ENCODE results near the gene CCDC186. TPM values are rescaled to one million over a fixed set of nuclear protein-coding genes. Genes with fewer than 3 reads are reported as not detected.
"Not testable (repeated sequence)": the region's sequence is repeated elsewhere in the genome, so short reads cannot be mapped to it uniquely, and the experiment has no call there.

Gene CCDC186
- total and polyA plus RNA-seq, 2 donors: 11.2 to 18.7 TPM

DNA sequence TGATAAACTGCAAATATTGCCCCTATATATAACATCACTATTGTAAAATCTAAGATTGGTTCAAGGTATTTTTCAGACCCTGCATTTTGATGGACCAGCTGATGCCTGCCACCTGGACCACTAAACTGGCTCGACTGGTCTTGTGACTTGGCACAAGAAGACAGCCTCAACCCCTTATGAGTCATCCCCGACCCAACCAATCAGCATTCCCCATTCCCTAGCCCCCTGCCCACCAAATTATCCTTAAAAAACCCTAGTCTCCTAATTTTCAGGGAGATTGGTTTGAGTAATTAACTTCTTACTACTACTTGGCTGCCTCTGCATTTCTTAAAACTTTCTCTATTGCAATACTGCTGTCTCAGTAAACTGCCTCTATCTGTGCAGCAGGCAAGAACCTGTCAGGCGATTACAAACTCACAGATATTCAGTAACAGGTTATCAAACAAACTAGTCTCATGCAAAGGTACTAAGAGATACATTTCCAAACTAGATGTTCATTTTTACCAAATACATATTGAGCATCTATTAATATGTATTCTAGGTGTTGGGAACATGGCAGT, 5.5 kb downstream of the CCDC186 start:
- Histone ChIP-seq H3K36me3 (ENCODE audit: control insufficient read depth in 2 of 2, insufficient read depth in 2 of 2, low read length in 1 of 2) (no peaks in the 10 kb centered on the region), H3K27me3 (ENCODE audit: control insufficient read depth in 2 of 2, insufficient read depth in 1 of 2, low read length in 1 of 2) (no peaks in the 10 kb centered on the region), H3K4me1 (ENCODE audit: control insufficient read depth in 2 of 2, insufficient read depth in 2 of 2, low read length in 2 of 2) (peaks cover 0 to 9% of the 10 kb centered on the region in 2 donors), H3K9me3 (ENCODE audit: control insufficient read depth in 2 of 2, insufficient read depth in 1 of 2, low read length in 1 of 2) (peaks cover 1 to 4% of the 10 kb centered on the region in 2 donors), H3K4me3 (ENCODE audit: low read length in 2 of 2) (no peak overlapping the region), H3K27ac (ENCODE audit: low read depth in 1 of 2, low read length in 1 of 2) (no peak overlapping the region)
- DNase-seq (ENCODE audit: low read depth in 6 of 9, low spot score in 9 of 9): no peak
- over 99% methylated on average over 3 of the region's 3 CpGs for WGBS

- peaks cover 1 to 4% of the 10 kb centered on the region in 2 donors for H3K9me3 ChIP-seq (ENCODE audit: control insufficient read depth in 2 of 2, insufficient read depth in 1 of 2, low read length in 1 of 2)
- no peak for DNase-seq (ENCODE audit: low read depth in 6 of 9, low spot score in 9 of 9)
- no peaks in the 10 kb centered on the region for H3K36me3 ChIP-seq (ENCODE audit: control insufficient read depth in 2 of 2, insufficient read depth in 2 of 2, low read length in 1 of 2)
- H3K4me3 ChIP-seq (ENCODE audit: low read length in 2 of 2): no peak overlapping the region
- peaks cover 0 to 6% of the 10 kb centered on the region in 2 donors for H3K4me1 ChIP-seq (ENCODE audit: control insufficient read depth in 2 of 2, insufficient read depth in 2 of 2, low read length in 2 of 2)
- no peaks in the 10 kb centered on the region for H3K27me3 ChIP-seq (ENCODE audit: control insufficient read depth in 2 of 2, insufficient read depth in 1 of 2, low read length in 1 of 2)
- WGBS: 98% methylated on average over 3 of the region's 3 CpGs
- H3K27ac ChIP-seq (ENCODE audit: low read depth in 1 of 2, low read length in 1 of 2): no peak overlapping the region
Observed at GRCh38 chr10:114167985-114168384, 6.0 kb downstream of the CCDC186 start.

- DNase-seq (ENCODE audit: low read depth in 6 of 9, low spot score in 9 of 9): no peak
- Histone ChIP-seq H3K4me3 (ENCODE audit: low read length in 2 of 2) (no peak overlapping the region), H3K27me3 (ENCODE audit: control insufficient read depth in 2 of 2, insufficient read depth in 1 of 2, low read length in 1 of 2) (no peaks in the 10 kb centered on the region), H3K36me3 (ENCODE audit: control insufficient read depth in 2 of 2, insufficient read depth in 2 of 2, low read length in 1 of 2) (no peaks in the 10 kb centered on the region), H3K9me3 (ENCODE audit: control insufficient read depth in 2 of 2, insufficient read depth in 1 of 2, low read length in 1 of 2) (peaks cover 1 to 4% of the 10 kb centered on the region in 2 donors), H3K27ac (ENCODE audit: low read depth in 1 of 2, low read length in 1 of 2) (no peak overlapping the region), H3K4me1 (ENCODE audit: control insufficient read depth in 2 of 2, insufficient read depth in 2 of 2, low read length in 2 of 2) (no peaks in the 10 kb centered on the region)
- WGBS: 90% methylated on average over 3 of the region's 3 CpGs
Observed at GRCh38 chr10:114166494-114166893, 7.5 kb downstream of the CCDC186 start.

- Histone ChIP-seq H3K27me3 (ENCODE audit: control insufficient read depth in 2 of 2, insufficient read depth in 1 of 2, low read length in 1 of 2) (no peaks in the 10 kb centered on the region), H3K27ac (ENCODE audit: low read depth in 1 of 2, low read length in 1 of 2) (no peak overlapping the region)
- 96% methylated on average over 3 of the region's 3 CpGs for WGBS
Observed at GRCh38 chr10:114166043-114166442, 8.0 kb downstream of the CCDC186 start.

GRCh38 chr10:114163062-114163461, 10.9 kb downstream of the CCDC186 start:
- Histone ChIP-seq H3K4me1 (ENCODE audit: control insufficient read depth in 2 of 2, insufficient read depth in 2 of 2, low read length in 2 of 2) (no peaks in the 10 kb centered on the region), H3K4me3 (ENCODE audit: low read length in 2 of 2) (no peak overlapping the region), H3K27ac (ENCODE audit: low read depth in 1 of 2, low read length in 1 of 2) (no peak overlapping the region), H3K27me3 (ENCODE audit: control insufficient read depth in 2 of 2, insufficient read depth in 1 of 2, low read length in 1 of 2) (no peaks in the 10 kb centered on the region), H3K36me3 (ENCODE audit: control insufficient read depth in 2 of 2, insufficient read depth in 2 of 2, low read length in 1 of 2) (peaks cover 0 to 3% of the 10 kb centered on the region in 2 donors), H3K9me3 (ENCODE audit: control insufficient read depth in 2 of 2, insufficient read depth in 1 of 2, low read length in 1 of 2) (no peaks in the 10 kb centered on the region)
- no peak for DNase-seq (ENCODE audit: low read depth in 6 of 9, low spot score in 9 of 9)
- 50% methylated on average over 2 of the region's 2 CpGs for whole genome bisulfite sequencing

More at GRCh38 chr10:114166043-114166442, 8.0 kb downstream of the CCDC186 start:
- Histone ChIP-seq H3K36me3 (ENCODE audit: control insufficient read depth in 2 of 2, insufficient read depth in 2 of 2, low read length in 1 of 2) (no peaks in the 10 kb centered on the region), H3K4me1 (ENCODE audit: control insufficient read depth in 2 of 2, insufficient read depth in 2 of 2, low read length in 2 of 2) (no peaks in the 10 kb centered on the region), H3K9me3 (ENCODE audit: control insufficient read depth in 2 of 2, insufficient read depth in 1 of 2, low read length in 1 of 2) (peaks cover 1 to 4% of the 10 kb centered on the region in 2 donors), H3K4me3 (ENCODE audit: low read length in 2 of 2) (no peak overlapping the region)
- no peak for DNase-seq (ENCODE audit: low read depth in 6 of 9, low spot score in 9 of 9)

DNA sequence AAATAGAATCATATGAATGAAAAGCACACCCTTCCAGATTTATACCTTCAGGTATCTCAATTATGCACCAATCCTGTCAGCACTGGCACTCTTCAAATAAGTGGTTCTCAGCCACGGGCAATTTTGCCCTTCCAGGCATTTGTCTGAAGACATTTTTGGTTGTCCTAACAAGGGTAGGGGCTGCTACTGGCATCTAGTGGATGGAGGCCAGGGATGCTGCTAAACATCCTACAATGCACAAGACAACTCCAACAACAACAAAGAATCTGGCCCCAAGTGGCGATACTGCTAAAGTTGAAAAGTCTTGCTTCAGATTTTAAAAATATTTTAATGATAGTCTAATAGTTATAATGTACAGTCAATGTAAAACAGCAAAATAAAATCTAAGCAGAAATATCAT, 16.1 kb downstream of the CCDC186 start:
- H3K27ac ChIP-seq (ENCODE audit: low read depth in 1 of 2, low read length in 1 of 2): no peak overlapping the region
- DNase-seq (ENCODE audit: low read depth in 6 of 9, low spot score in 9 of 9): no peak
- 97% methylated on average over 2 of the region's 2 CpGs for WGBS
- H3K9me3 ChIP-seq (ENCODE audit: control insufficient read depth in 2 of 2, insufficient read depth in 1 of 2, low read length in 1 of 2): no peaks in the 10 kb centered on the region
- H3K27me3 ChIP-seq (ENCODE audit: control insufficient read depth in 2 of 2, insufficient read depth in 1 of 2, low read length in 1 of 2): no peaks in the 10 kb centered on the region
- no peaks in the 10 kb centered on the region for H3K4me1 ChIP-seq (ENCODE audit: control insufficient read depth in 2 of 2, insufficient read depth in 2 of 2, low read length in 2 of 2)
- no peak overlapping the region for H3K4me3 ChIP-seq (ENCODE audit: low read length in 2 of 2)
- peaks cover 6 to 8% of the 10 kb centered on the region in 2 donors for H3K36me3 ChIP-seq (ENCODE audit: control insufficient read depth in 2 of 2, insufficient read depth in 2 of 2, low read length in 1 of 2)

GRCh38 chr10:114151892-114152291, 22.1 kb downstream of the CCDC186 start:
- H3K4me3 ChIP-seq (ENCODE audit: low read length in 2 of 2): no peak overlapping the region
- WGBS: 96% methylated on average over 1 of the region's 1 CpG
- H3K36me3 ChIP-seq (ENCODE audit: control insufficient read depth in 2 of 2, insufficient read depth in 2 of 2, low read length in 1 of 2): peaks cover 8 to 28% of the 10 kb centered on the region in 2 donors

GRCh38 chr10:114151486-114151885, 22.5 kb downstream of the CCDC186 start:
- no peak for DNase-seq (ENCODE audit: low read depth in 6 of 9, low spot score in 9 of 9)
- Histone ChIP-seq H3K36me3 (ENCODE audit: control insufficient read depth in 2 of 2, insufficient read depth in 2 of 2, low read length in 1 of 2) (peaks cover 8 to 29% of the 10 kb centered on the region in 2 donors), H3K4me1 (ENCODE audit: control insufficient read depth in 2 of 2, insufficient read depth in 2 of 2, low read length in 2 of 2) (no peaks in the 10 kb centered on the region), H3K4me3 (ENCODE audit: low read length in 2 of 2) (no peak overlapping the region), H3K27ac (ENCODE audit: low read depth in 1 of 2, low read length in 1 of 2) (no peak overlapping the region), H3K9me3 (ENCODE audit: control insufficient read depth in 2 of 2, insufficient read depth in 1 of 2, low read length in 1 of 2) (no peaks in the 10 kb centered on the region), H3K27me3 (ENCODE audit: control insufficient read depth in 2 of 2, insufficient read depth in 1 of 2, low read length in 1 of 2) (no peaks in the 10 kb centered on the region)
- 96% methylated on average over 2 of the region's 2 CpGs for WGBS

More at GRCh38 chr10:114151892-114152291, 22.1 kb downstream of the CCDC186 start:
- H3K27me3 ChIP-seq (ENCODE audit: control insufficient read depth in 2 of 2, insufficient read depth in 1 of 2, low read length in 1 of 2): no peaks in the 10 kb centered on the region
- no peaks in the 10 kb centered on the region for H3K4me1 ChIP-seq (ENCODE audit: control insufficient read depth in 2 of 2, insufficient read depth in 2 of 2, low read length in 2 of 2)
- H3K9me3 ChIP-seq (ENCODE audit: control insufficient read depth in 2 of 2, insufficient read depth in 1 of 2, low read length in 1 of 2): no peaks in the 10 kb centered on the region
- H3K27ac ChIP-seq (ENCODE audit: low read depth in 1 of 2, low read length in 1 of 2): no peak overlapping the region
- DNase-seq (ENCODE audit: low read depth in 6 of 9, low spot score in 9 of 9): no peak

DNA sequence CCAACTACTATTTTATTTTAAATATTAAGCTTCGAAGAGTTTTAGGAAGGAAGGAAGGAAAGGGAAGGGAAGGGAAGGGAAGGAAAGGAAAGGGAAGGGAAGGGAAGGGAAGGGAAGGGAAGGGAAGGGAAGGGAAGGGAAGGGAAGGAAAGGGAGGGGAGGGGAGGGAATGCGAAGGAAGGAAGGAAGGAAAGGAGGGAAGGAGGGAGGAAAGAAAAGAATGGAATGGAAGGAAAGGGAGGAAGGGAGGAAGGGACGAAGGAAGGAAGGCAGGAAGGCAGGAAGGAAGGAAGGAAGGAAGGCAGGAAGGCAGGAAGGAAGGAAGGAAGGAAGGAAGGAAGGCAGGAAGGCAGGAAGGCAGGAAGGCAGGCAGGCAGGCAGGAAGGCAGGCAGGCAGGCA, 24.5 kb downstream of the CCDC186 start:
- WGBS: 92% methylated on average over 3 of the region's 3 CpGs
- H3K4me1 ChIP-seq (ENCODE audit: control insufficient read depth in 2 of 2, insufficient read depth in 2 of 2, low read length in 2 of 2); H3K4me3 ChIP-seq (ENCODE audit: low read length in 2 of 2); DNase-seq (ENCODE audit: low read depth in 6 of 9, low spot score in 9 of 9); H3K9me3 ChIP-seq (ENCODE audit: control insufficient read depth in 2 of 2, insufficient read depth in 1 of 2, low read length in 1 of 2); H3K27ac ChIP-seq (ENCODE audit: low read depth in 1 of 2, low read length in 1 of 2); H3K27me3 ChIP-seq (ENCODE audit: control insufficient read depth in 2 of 2, insufficient read depth in 1 of 2, low read length in 1 of 2): not testable (repeated sequence)
- peaks cover 8 to 35% of the 10 kb centered on the region in 2 donors for H3K36me3 ChIP-seq (ENCODE audit: control insufficient read depth in 2 of 2, insufficient read depth in 2 of 2, low read length in 1 of 2)

All from thymus (tissue), 11 donors.